ENCODE data around the gene FMNL3. TPM values are rescaled to one million over a fixed set of nuclear protein-coding genes. Genes with fewer than 3 reads are reported as not detected.
A peak's percentile ranks its signal among the peaks of the same experiment; 100 is the strongest.

FMNL3 gene
- total RNA-seq, 6 experiments from 2014 or later = 2.1 to 4.9 (median 2.9) TPM

DNA sequence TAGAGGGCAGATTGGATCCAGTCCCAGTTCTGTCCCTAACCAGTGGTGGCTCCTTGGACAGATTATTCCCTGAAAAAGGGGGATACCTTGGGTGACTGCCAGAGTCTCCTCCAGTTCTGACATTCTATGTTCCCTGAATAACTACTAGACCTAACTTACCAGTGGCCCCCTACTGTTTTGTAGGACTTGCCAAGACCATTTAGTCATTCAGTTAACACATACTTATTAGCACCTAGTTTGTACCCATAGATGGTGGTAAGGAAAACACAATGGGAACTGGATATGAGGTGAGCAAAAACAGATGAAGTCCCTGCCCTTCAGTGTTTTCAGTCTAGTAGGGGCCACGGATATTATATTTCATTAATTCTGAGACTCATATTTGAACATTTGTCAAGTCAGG lies 80.4 kb downstream of the FMNL3 start:
- H3K27ac ChIP-seq = no peak overlapping the region
- no peaks in the 10 kb centered on the region for H3K27me3 ChIP-seq
- DNase-seq (no peak), ATAC-seq (no peak)
- H3K4me1 ChIP-seq = peaks cover 0 to 7% (median 3%) of the 10 kb centered on the region in 4 donors
- H3K9me3 ChIP-seq = no peaks in the 10 kb centered on the region
- no peak for TF ChIP-seq POLR2A (IDR thresholded peaks at IDR 0.05)
- TF ChIP-seq, protein P1, sequence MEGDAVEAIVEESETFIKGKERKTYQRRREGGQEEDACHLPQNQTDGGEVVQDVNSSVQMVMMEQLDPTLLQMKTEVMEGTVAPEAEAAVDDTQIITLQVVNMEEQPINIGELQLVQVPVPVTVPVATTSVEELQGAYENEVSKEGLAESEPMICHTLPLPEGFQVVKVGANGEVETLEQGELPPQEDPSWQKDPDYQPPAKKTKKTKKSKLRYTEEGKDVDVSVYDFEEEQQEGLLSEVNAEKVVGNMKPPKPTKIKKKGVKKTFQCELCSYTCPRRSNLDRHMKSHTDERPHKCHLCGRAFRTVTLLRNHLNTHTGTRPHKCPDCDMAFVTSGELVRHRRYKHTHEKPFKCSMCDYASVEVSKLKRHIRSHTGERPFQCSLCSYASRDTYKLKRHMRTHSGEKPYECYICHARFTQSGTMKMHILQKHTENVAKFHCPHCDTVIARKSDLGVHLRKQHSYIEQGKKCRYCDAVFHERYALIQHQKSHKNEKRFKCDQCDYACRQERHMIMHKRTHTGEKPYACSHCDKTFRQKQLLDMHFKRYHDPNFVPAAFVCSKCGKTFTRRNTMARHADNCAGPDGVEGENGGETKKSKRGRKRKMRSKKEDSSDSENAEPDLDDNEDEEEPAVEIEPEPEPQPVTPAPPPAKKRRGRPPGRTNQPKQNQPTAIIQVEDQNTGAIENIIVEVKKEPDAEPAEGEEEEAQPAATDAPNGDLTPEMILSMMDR (IDR thresholded peaks at IDR 0.05) = no peak
- H3K36me3 ChIP-seq = no peaks in the 10 kb centered on the region
- 100% methylated on average over 1 of the region's 1 CpG for WGBS (ENCODE audit: insufficient coverage, low coverage, low lambda C conversion rate, missing lambda C conversion rate)
- H3K4me3 ChIP-seq = no peak overlapping the region
- intact Hi-C loops (cut with DNase I) = no loop called here

DNA sequence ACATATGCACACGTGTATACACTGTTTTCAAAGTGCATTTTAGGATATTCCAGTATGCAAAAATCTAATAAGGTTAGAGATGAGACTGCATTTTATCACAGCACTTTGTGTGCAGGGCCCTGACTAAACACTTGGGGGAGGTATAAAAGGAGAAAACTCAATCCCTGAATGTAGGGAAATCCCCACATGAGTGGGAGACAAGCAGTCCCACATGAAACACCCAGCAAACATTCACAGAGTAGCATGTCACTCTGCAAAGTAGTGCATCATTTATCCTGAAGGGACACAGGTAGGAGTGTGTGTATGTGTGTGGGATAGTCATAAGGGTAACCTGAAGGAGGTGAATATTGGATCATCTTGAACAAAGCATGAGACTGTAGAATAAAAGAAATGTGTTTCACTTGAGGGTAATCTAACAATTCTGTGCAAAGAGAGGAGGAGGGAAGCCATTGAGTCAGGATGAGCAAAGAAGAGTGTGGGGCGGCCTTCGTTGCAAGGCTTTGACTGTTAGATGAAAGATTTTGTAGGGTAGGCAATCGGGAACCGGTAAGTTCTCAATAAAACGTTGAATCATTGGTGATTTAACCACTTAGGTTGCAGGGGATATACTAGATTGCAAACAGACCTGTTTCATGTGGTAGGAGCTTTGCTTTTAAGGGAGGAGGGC lies 80.9 kb downstream of the FMNL3 start:
- H3K9me3 ChIP-seq = no peaks in the 10 kb centered on the region
- no peaks in the 10 kb centered on the region for H3K27me3 ChIP-seq
- H3K4me3 ChIP-seq = no peak overlapping the region
- no peak for TF ChIP-seq POLR2A (IDR thresholded peaks at IDR 0.05)
- TF ChIP-seq, protein P1 (IDR thresholded peaks at IDR 0.05) = no peak
- DNase-seq = no peak
- ATAC-seq = no peak
- 86% methylated on average over 6 of the region's 6 CpGs for whole genome bisulfite sequencing (ENCODE audit: insufficient coverage, low coverage, low lambda C conversion rate, missing lambda C conversion rate)
- H3K4me1 ChIP-seq = peaks cover 0 to 9% (median 4%) of the 10 kb centered on the region in 4 donors
- no peak overlapping the region for H3K27ac ChIP-seq
- intact Hi-C loops (cut with DNase I) = no loop called here
- no peaks in the 10 kb centered on the region for H3K36me3 ChIP-seq

DNA sequence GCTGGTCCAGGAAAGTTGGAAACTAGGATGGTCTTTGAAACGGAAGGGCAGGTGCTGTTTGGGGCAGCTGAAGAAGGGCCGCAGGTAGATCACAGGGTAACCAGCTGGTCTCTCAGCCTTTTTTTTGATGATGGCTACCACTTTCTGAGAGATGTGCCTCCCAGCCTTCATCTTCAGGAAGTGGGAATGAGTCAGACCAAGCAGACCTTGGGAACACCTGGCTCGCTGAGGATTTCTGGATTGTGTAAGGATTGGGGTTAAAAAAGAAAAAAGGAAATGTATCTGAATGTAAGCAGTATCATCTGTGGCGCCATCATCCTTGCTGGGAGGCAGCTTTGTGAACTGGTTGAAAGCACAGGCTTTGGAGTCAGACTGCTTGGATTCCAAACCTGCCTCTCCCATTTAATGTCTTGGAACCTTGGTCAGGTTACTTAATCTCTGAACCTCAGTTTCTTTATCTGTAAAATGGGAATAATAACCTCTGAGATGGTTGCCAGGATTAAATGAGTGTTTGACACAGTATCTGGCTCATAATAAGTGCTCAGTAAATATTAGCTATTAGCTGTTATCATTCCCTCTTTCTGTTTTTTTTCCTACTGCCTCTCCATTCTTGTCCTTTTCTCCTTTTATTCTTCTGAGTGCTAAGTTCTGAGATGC lies 82.2 kb downstream of the FMNL3 start:
- Histone ChIP-seq H3K36me3 (no peaks in the 10 kb centered on the region), H3K27ac (no peak overlapping the region), H3K4me3 (no peak overlapping the region), H3K9me3 (no peaks in the 10 kb centered on the region), H3K4me1 (peaks cover 0 to 9% (median 4%) of the 10 kb centered on the region in 4 donors), H3K27me3 (no peaks in the 10 kb centered on the region)
- 72% methylated on average over 4 of the region's 4 CpGs for whole genome bisulfite sequencing (ENCODE audit: insufficient coverage, low coverage, low lambda C conversion rate, missing lambda C conversion rate)
- TF ChIP-seq, protein P1 (IDR thresholded peaks at IDR 0.05) = no peak
- TF ChIP-seq POLR2A (IDR thresholded peaks at IDR 0.05) = no peak
- intact Hi-C loops (cut with DNase I) = no loop called here
- ATAC-seq (no peak), DNase-seq (no peak)

DNA sequence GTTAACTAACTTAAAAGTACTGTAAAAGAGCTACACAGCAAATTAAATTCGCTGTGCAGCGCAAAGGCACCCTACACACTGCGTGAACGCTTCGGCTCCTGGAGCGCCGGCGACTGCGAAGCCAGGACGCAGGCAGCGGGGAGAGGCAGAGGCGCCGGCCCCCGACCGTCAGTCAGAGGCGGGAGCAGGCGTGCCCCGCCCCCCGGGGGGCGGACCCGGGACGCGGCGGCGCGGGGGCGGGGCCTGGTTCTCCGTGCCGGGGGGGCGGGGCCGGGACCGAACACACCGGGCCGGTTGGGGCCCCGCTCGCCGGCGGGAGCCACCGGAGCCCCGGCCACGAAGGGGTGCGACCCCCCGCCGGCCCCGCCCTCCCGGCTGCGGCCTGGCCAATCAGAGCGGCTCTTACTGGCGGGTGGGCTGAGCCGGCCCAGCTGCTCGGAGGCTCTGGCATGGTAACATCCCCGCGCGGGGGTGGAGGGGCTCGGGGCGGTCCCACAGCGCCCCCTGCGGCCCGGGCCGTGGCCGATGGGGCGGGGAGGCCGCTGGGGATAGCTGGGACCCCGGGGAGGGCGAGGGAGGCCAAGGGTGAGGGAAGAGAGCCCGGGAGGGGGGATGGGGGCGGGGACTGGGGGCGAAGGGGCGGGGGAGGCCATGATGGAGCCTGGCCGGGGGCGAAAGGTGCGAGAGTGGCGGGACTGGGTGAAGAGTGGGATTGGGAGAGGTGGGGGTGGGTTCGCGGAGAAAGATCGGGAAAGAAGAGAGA lies 83.9 kb downstream of the FMNL3 start, which contains the start of gene PRPF40B:
PRPF40B (plus strand) TSS at position 420 of the 763 bp plus-strand sequence; CDS start at position 450, 30 bp downstream.
- Histone ChIP-seq H3K27ac (peak within 1 kb of the TSS; percentile 35 to 87 (median 70)), H3K4me3 (peak within 1 kb of the TSS; percentile 44 to 59 (median 56)), H3K4me1 (peaks cover 0 to 9% (median 4%) of the 10 kb centered on the region in 4 donors), H3K27me3 (no peaks in the 10 kb centered on the region), H3K9me3 (no peaks in the 10 kb centered on the region), H3K36me3 (no peaks in the 10 kb centered on the region)
- ATAC-seq (peak; percentile 91 to 96 (median 94)), DNase-seq (peak; percentile 91 to 92 (median 91))
- TF ChIP-seq POLR2A (IDR thresholded peaks at IDR 0.05) = peak; percentile 84
- TF ChIP-seq, protein P1 (IDR thresholded peaks at IDR 0.05) = peak; percentile 31 to 51 (median 41)
- 3% methylated on average over 30 of the region's 76 CpGs for WGBS (ENCODE audit: insufficient coverage, low coverage, low lambda C conversion rate, missing lambda C conversion rate)
- intact Hi-C loops (cut with DNase I) = no loop called here

All from right lobe of liver (tissue), 6 donors.